Keratinocyte (primary cell): ENCODE results near the gene DHFR.

Experiments
- EZH2 ChIP-seq: IDR thresholded peaks from one replicate; pipeline ENCODE4 v1.6.1; 2012; ENCODE audit warnings: inconsistent platforms, mild to moderate bottlenecking, low read length, moderate library complexity
- TF ChIP-seq, protein P1 (sequence below), 3 experiments: IDR thresholded peaks in 1 of 3; conservative IDR thresholded peaks in 1 of 3; optimal IDR thresholded peaks in 1 of 3; 2 replicates in 2 of 3; 3 replicates in 1 of 3; pipeline versions ENCODE3 to v1.5.1; 2011; ENCODE audit warnings: low read length in 3 of 3, mild to moderate bottlenecking in 3 of 3, moderate library complexity in 2 of 3, control low read depth in 1 of 3, inconsistent platforms in 1 of 3; ENCODE audit not compliant: insufficient read depth in 2 of 3; ENCODE audit errors: extremely low read depth in 1 of 3

DNA sequence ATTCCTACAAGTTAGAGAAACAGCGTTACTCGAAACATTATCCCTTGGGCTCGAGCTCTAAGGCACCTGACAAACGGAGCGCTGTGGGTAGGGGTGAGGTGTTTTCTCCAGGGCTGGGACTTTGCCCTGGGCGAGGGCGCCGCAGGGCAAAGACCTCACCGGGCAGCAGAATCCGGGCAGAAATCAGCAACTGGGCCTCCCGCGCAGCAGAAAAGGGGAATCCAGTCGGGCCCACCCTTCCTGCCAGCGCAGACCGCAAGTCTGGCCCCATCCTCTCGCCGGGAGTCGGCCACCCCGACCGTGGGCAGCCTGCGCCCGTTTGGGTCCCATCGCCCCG, 761 bp downstream of the DHFR start:
- TF ChIP-seq, protein P1, sequence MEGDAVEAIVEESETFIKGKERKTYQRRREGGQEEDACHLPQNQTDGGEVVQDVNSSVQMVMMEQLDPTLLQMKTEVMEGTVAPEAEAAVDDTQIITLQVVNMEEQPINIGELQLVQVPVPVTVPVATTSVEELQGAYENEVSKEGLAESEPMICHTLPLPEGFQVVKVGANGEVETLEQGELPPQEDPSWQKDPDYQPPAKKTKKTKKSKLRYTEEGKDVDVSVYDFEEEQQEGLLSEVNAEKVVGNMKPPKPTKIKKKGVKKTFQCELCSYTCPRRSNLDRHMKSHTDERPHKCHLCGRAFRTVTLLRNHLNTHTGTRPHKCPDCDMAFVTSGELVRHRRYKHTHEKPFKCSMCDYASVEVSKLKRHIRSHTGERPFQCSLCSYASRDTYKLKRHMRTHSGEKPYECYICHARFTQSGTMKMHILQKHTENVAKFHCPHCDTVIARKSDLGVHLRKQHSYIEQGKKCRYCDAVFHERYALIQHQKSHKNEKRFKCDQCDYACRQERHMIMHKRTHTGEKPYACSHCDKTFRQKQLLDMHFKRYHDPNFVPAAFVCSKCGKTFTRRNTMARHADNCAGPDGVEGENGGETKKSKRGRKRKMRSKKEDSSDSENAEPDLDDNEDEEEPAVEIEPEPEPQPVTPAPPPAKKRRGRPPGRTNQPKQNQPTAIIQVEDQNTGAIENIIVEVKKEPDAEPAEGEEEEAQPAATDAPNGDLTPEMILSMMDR (optimal IDR thresholded peaks at IDR 0.05 in 1 of 3, IDR thresholded peaks at IDR 0.05 in 1 of 3, conservative IDR thresholded peaks at IDR 0.05 in 1 of 3; ENCODE audit: extremely low read depth in 1 of 3, insufficient read depth in 2 of 3, low read length in 3 of 3), result no peak
- TF ChIP-seq EZH2, result no peak
